OCI-M1 (cell line): ENCODE results near the gene ATP9B.
"Not testable (repeated sequence)": the region's sequence is repeated elsewhere in the genome, so short reads cannot be mapped to it uniquely, and the experiment has no call there.

Experiments used
- DNase-seq: peaks from one replicate; lab custom pipeline; 2025; lab: John Stamatoyannopoulos, UW

ATP9B gene

GRCh38 chr18:79071503-79072210 lies 2.5 kb downstream of the ATP9B start:
- DNase-seq: peak; percentile 32

- not testable (repeated sequence) for DNase-seq
These were observed 3.5 kb downstream of the ATP9B start for GRCh38 chr18:79072655-79073054.

- DNase-seq: no peak
These were observed 8.0 kb downstream of the ATP9B start for GRCh38 chr18:79077181-79077580.

- DNase-seq: not testable (repeated sequence)
These were observed 9.6 kb downstream of the ATP9B start for GRCh38 chr18:79078791-79079190.

GRCh38 chr18:79092874-79093273 lies 23.7 kb downstream of the ATP9B start:
- DNase-seq: no peak

- DNase-seq: no peak
These were observed 24.8 kb downstream of the ATP9B start for GRCh38 chr18:79093986-79094385.

- no peak for DNase-seq
These were observed 26.0 kb downstream of the ATP9B start for GRCh38 chr18:79095216-79095615.

GRCh38 chr18:79100944-79101343 lies 31.8 kb downstream of the ATP9B start:
- DNase-seq: no peak

GRCh38 chr18:79102886-79103285 lies 33.7 kb downstream of the ATP9B start:
- peak; percentile 48 for DNase-seq

GRCh38 chr18:79104137-79104536 lies 34.9 kb downstream of the ATP9B start:
- DNase-seq: no peak

- DNase-seq: no peak
These were observed 36.3 kb downstream of the ATP9B start for GRCh38 chr18:79105455-79105854.

GRCh38 chr18:79106084-79106483 lies 36.9 kb downstream of the ATP9B start:
- no peak for DNase-seq

- DNase-seq: no peak
These were observed 38.7 kb downstream of the ATP9B start for GRCh38 chr18:79107886-79108285.

- DNase-seq: no peak
These were observed 39.5 kb downstream of the ATP9B start for GRCh38 chr18:79108549-79109215.

GRCh38 chr18:79111483-79111882 lies 42.3 kb downstream of the ATP9B start:
- no peak for DNase-seq

GRCh38 chr18:79117385-79117784 lies 48.2 kb downstream of the ATP9B start:
- no peak for DNase-seq

GRCh38 chr18:79117788-79118187 lies 48.6 kb downstream of the ATP9B start:
- DNase-seq: no peak

- no peak for DNase-seq
These were observed 49.6 kb downstream of the ATP9B start for GRCh38 chr18:79118797-79119196.

- peak; percentile 20 for DNase-seq
These were observed 52.7 kb downstream of the ATP9B start for GRCh38 chr18:79121746-79122474.

GRCh38 chr18:79123948-79124347 lies 54.8 kb downstream of the ATP9B start:
- peak; percentile 40 for DNase-seq

- no peak for DNase-seq
These were observed 59.9 kb downstream of the ATP9B start for GRCh38 chr18:79129120-79129519.

GRCh38 chr18:79133724-79134123 lies 64.5 kb downstream of the ATP9B start:
- no peak for DNase-seq

GRCh38 chr18:79135924-79136323 lies 66.7 kb downstream of the ATP9B start:
- no peak for DNase-seq
